Right cardiac atrium (tissue), 5 donors: ENCODE results near the gene RANBP3. TPM values are rescaled to one million over a fixed set of nuclear protein-coding genes. Genes with fewer than 3 reads are reported as not detected.
"Not testable (repeated sequence)": the region's sequence is repeated elsewhere in the genome, so short reads cannot be mapped to it uniquely, and the experiment has no call there.

Source experiments
- ATAC-seq, 2 donors: fragments of 200-7000 bp; cut with Tn5 transposase; one replicate each; pipeline versions ENCODE4 v1.8.0 to v1.9.1; 2020; ENCODE audit warnings: moderate library complexity in 2 of 2, mild to moderate bottlenecking in 1 of 2
- DNase-seq, 3 donors: peaks; one replicate each; pipeline ENCODE4 v3.0.0-alpha.2; 2020
- H3K27ac ChIP-seq: one replicate; pipeline ENCODE4 v1.5.1; 2013; ENCODE audit warnings: mild to moderate bottlenecking, low read length, control low read depth, moderate library complexity
- H3K27me3 ChIP-seq: one replicate; pipeline ENCODE4 v1.6.1; 2013; ENCODE audit not compliant: control insufficient read depth, insufficient read depth
- H3K4me1 ChIP-seq: one replicate; pipeline ENCODE4 v1.6.1; 2013; ENCODE audit warnings: low read length; ENCODE audit not compliant: control insufficient read depth, insufficient read depth
- H3K4me3 ChIP-seq: one replicate; pipeline ENCODE4 v1.5.1; 2013; ENCODE audit warnings: low read length, control low read depth
- H3K9me3 ChIP-seq: one replicate; pipeline ENCODE4 v1.6.1; 2013; ENCODE audit warnings: low read length; ENCODE audit not compliant: control insufficient read depth
- WGBS: extraction: QIAGEN DNeasy Blood & Tissue Kit; methylation state at CpG from one replicate; pipeline ENCODE4 v1.1.7; 2013; 5-methylcytosine and 5-hydroxymethylcytosine counted together
- intact Hi-C, 4 donors: fragments of 100-400 bp; cut with DNase I; formaldehyde crosslinking; loops; one replicate each; pipeline versions ENCODE4 v1.11.0 to v1.14.0; 2022 to 2023
- polyA plus RNA-seq: library from polyadenylated mRNA; stranded (reverse); fragments of 200-250 nt; gene quantifications from one replicate; pipeline ENCODE4 v1.2.3, GENCODE V29; 2013
- total RNA-seq, 4 donors: library from RNA; stranded (reverse); fragmentation: NEBNext Ultra II Directional; extraction: Animal tissue kit (Norgen Biotek cat#: 25700); gene quantifications; one replicate each; pipeline ENCODE4 v1.2.1, GENCODE V29; 2021
- donor health status: healthy with polysubstance abuse.
- donor health status: DM: no; HTN: yes; CAD: no.
- donor health status: DM: no; HTN: no; CAD: no.
- donor health status: DM: no; HTN: yes; CAD: no; lungs with severe emphysema.
- donor health status: DM: yes; HTN: yes; CAD: no.

Gene RANBP3
- total and polyA plus RNA-seq, 5 donors, result 49.6 to 73.8 (median 65.4) TPM

DNA sequence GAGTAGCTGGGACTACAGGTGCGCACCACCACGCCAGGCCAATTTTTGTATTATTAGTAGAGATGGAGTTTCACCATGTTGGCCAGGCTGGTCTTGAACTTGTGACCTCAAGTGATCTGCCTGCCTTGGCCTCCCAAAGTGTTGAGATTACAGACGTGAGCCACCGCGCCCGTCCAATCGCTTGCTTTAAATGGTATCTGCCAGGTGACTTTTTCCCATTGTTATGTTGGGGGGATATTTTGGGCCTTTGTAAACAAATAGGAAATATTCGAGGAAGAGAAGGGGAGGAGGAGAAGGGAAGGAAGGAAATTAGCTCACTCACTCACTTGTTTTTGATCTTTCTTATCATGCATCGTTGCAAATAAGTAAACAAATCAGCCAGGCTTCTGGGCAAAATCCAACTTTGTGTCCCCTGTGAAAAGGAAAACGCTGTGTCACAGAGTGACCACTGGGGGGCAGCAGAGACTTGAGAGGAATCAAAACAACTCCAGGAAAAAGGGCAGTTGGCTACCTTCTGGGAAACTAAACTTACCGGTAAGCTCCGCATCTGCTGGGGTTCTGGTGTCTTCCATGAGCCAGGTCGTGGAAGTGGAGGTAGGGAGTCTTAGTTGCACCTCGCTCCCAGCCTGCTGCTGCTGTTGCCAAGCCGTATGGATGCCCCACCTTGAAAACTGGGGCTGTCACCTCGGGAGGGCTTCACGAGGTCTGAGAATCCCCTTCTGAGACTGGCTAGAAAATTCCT lies 9.3 kb upstream of the RANBP3 start:
- Histone ChIP-seq H3K4me3 (peak overlapping the region; percentile 32), H3K9me3 (no peaks in the 10 kb centered on the region), H3K27ac (no peak overlapping the region), H3K27me3 (no peaks in the 10 kb centered on the region), H3K4me1 (peaks cover 3% of the 10 kb centered on the region)
- intact Hi-C loops, result loop anchor here in 2 of 4 donors (5.0 kb wide), 1 partner anchor 35 kb away; no protein-coding TSS in a partner anchor
- 18% methylated on average over 17 of the region's 17 CpGs for WGBS
- ATAC-seq, result peak; percentile 33 to 54
- DNase-seq, result peak; percentile 70 to 84 (median 80)

DNA sequence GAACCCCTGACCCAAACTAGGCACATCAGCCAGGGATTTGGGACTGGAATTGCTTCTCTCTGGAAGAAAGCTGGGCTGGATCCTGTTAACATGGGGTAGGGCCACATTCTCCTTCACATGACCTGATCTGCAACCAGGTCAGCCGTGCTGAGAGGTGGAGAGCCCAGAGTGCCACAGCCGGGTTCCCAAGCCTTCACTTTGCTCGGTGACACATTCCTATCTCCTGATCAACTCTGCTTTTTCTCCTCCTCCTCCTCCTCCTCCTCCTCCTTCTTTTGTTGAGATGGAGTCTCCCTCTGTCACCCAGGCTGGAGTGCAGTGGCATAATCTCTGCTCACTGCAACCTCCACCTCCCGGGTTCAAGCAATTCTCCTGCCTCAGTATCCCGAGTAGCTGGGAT lies 7.9 kb upstream of the RANBP3 start:
- ATAC-seq, H3K4me1 ChIP-seq, H3K9me3 ChIP-seq, H3K4me3 ChIP-seq, H3K27me3 ChIP-seq, H3K27ac ChIP-seq: not testable (repeated sequence)
- intact Hi-C loops, result loop anchor here in 2 of 4 donors (5.0 kb wide), 1 partner anchor 36 kb away; no protein-coding TSS in a partner anchor
- DNase-seq, result peak in 1 of 3 donors; percentile 1
- WGBS, result 87% methylated on average over 5 of the region's 5 CpGs

DNA sequence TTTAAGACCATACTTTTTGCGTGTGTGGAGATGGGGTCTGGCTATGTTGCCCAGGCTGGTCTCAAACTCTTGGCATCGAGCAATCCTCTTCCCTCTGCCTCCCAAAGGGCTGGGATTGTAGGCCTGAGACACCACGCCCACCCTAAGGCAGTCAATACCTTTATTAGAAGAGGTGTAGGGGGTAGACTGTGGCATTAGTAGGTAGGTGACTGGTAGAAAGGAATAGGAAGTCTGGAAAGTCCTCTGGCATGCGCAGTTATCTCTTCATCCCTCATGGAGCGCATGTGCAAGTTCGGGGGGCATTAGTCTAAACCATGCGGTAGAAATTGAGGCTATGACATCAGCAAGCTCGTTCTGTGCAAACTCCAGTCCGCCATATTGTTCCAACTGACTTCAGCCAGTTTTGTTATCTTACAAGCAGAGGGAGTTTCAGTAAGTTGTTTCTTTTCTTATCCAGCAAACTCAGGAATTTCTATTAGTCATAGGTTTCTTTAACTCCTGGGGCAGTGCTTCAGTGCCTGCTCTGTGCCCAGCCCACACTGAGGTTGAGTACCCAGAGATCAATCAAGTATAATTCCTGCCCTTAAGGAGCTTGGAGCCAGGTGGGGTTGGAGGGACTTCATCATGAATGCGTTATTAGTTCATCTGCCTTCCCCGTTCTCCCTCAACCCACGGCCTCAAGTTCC lies 7.3 kb upstream of the RANBP3 start:
- intact Hi-C loops, result loop anchor here in 2 of 4 donors (5.0 kb wide), 1 partner anchor 37 kb away; no protein-coding TSS in a partner anchor
- DNase-seq (peak in 1 of 3 donors; percentile 4), ATAC-seq (peak in 1 of 2 donors; percentile 55)
- WGBS, result 76% methylated on average over 12 of the region's 12 CpGs
- peaks cover 3% of the 10 kb centered on the region for H3K4me1 ChIP-seq
- no peaks in the 10 kb centered on the region for H3K9me3 ChIP-seq
- H3K4me3 ChIP-seq, result no peak overlapping the region
- H3K27me3 ChIP-seq, result no peaks in the 10 kb centered on the region
- no peak overlapping the region for H3K27ac ChIP-seq

DNA sequence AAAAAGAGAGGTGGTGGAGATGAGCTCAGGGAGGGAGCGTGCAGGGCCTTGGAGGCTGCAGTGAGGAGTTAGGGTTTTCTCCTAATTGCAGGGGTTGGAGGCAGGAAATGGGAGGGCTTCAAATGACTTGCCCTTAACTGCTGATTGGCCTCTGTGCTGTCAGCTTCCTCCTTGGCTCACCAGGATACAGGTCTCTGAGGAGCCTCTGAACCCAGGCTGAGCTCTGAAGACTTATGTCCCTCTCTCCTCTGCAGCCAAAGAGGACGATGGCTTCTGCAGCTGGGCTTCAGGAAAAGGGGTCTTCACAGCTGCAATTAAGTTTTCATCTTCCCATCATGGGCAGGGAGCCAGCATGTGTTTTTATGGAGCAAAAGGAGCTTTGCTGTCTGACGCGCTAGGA lies 6.7 kb upstream of the RANBP3 start:
- no peak for ATAC-seq
- no peaks in the 10 kb centered on the region for H3K27me3 ChIP-seq
- 60% methylated on average over 4 of the region's 4 CpGs for WGBS
- H3K4me3 ChIP-seq, result no peak overlapping the region
- intact Hi-C loops, result no loop called here
- peak in 1 of 3 donors; percentile 5 for DNase-seq
- H3K27ac ChIP-seq, result no peak overlapping the region
- peaks cover 3% of the 10 kb centered on the region for H3K4me1 ChIP-seq
- H3K9me3 ChIP-seq, result no peaks in the 10 kb centered on the region

GRCh38 chr19:5983367-5983955 lies 5.5 kb upstream of the RANBP3 start:
- 56% methylated on average over 14 of the region's 14 CpGs for WGBS

DNA sequence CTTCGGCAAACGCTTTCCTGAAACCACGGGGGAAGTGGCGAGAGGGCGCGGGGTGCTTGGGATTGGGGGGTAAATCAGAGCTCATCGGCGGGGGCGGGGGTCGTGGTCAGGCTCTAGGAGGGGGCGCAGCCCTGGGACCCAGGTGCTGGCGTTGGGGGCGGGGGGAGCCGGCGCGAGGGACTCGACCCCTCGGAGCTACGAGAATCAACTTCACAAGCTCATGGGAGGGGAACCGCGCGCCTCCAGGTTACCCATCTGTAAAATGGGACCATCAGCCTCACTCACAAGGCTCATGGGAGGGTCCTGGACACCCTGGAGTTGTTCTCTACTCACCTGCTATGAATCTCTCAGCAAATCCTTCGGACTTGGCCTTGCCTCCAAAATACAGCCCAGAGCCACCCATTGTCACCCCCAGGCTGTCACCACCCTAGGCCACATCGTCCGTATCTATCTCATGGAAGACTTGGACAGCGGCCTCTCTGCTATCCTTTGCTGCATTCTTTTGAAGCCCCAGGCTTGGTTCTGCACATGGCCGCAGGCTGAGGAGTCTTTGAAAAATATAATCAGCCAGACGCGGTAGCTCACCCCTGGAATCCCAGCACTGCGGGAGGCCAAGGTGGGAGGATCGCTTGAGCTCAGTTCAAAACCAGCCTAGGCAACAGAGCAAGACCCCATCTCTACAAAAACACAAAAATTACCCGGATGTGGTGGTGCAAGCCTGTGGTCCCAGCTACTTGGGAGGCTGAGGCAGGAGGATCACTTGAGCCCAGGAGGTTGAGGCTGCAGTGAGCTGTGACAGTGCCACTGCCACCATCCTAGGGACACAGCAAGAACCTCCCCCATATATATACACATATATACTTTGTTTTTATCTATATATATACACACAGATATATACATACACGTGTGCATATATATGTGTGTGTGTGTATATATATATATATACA lies 939 bp upstream of the RANBP3 start:
- intact Hi-C loops, result no loop called here
- Histone ChIP-seq H3K4me3 (peak overlapping the region; percentile 36), H3K27me3 (no peaks in the 10 kb centered on the region), H3K27ac (peak overlapping the region; percentile 33), H3K4me1 (peaks cover 11% of the 10 kb centered on the region), H3K9me3 (no peaks in the 10 kb centered on the region)
- DNase-seq (peak in 1 of 3 donors; percentile 73), ATAC-seq (peak; percentile 1 to 5)
- WGBS, result 41% methylated on average over 33 of the region's 33 CpGs

More at GRCh38 chr19:5983367-5983955, 5.5 kb upstream of the RANBP3 start:
- H3K4me3 ChIP-seq, result no peak overlapping the region
- H3K4me1 ChIP-seq, result peaks cover 5% of the 10 kb centered on the region
- H3K27ac ChIP-seq, result peak overlapping the region; percentile 18
- ATAC-seq (no peak), DNase-seq (peak in 1 of 3 donors; percentile 33)
- no peaks in the 10 kb centered on the region for H3K9me3 ChIP-seq
- H3K27me3 ChIP-seq, result no peaks in the 10 kb centered on the region
- intact Hi-C loops, result no loop called here

DNA sequence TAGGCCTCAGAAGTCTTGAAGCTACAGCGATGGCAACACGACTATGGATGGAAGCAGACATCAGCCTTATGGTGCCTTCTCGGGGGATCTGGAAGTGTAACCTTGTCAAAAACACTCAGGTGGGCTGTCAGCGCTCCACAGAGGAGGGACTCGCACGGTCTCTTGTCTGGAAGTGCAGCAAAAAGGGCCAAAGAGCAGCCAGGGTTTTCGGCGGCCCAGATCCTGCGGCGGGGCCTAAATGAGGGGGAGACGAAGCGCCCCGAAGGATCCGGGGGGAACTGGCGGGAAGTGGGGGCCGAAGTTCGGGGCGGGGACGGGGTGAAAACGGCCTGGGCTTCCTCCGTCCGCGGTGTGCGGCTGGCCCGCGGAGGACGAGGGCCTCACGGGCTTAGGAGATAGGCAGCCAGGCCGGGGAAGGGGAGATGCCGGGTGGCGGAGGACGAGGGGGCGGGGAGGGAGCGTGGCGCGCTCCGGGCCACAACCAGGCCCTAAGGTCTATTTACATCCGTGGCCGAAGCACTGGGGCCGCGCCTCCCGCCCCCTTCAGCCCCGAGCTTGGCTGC lies 637 bp downstream of the RANBP3 start:
- intact Hi-C loops, result no loop called here
- ATAC-seq, result peak in 1 of 2 donors; percentile 32
- peak in 2 of 3 donors; percentile 61 to 70 for DNase-seq
- Histone ChIP-seq H3K4me1 (peaks cover 12% of the 10 kb centered on the region), H3K4me3 (peak overlapping the region; percentile 93), H3K27me3 (no peaks in the 10 kb centered on the region), H3K9me3 (no peaks in the 10 kb centered on the region), H3K27ac (peak overlapping the region; percentile 74)
- WGBS, result under 1% methylated on average over 43 of the region's 43 CpGs

GRCh38 chr19:5976768-5977167 lies 1.2 kb downstream of the RANBP3 start:
- intact Hi-C loops, result no loop called here
- H3K27ac ChIP-seq, result no peak overlapping the region

DNA sequence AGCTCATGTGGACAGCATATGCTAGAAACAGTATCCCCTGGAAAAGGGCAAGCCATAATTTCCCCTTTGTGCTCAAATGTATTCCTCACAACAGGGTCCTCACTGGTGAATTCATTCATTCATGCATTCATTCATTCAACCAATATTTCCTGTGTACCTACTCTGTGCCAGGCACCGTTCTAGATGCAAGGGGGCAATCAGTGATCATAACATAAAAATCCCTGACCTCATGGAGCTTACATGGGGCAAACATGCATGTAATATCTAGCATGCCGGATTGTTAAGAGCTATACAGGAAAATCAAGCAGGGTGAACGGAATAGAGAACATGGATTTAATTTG lies 2.6 kb downstream of the RANBP3 start:
- Histone ChIP-seq H3K27ac (no peak overlapping the region), H3K9me3 (no peaks in the 10 kb centered on the region), H3K27me3 (no peaks in the 10 kb centered on the region), H3K4me3 (no peak overlapping the region), H3K4me1 (peaks cover 12% of the 10 kb centered on the region)
- no peak for DNase-seq
- intact Hi-C loops, result no loop called here
- WGBS, result 84% methylated on average over 3 of the region's 3 CpGs
- no peak for ATAC-seq

More at GRCh38 chr19:5976768-5977167, 1.2 kb downstream of the RANBP3 start:
- peak in 1 of 3 donors; percentile 12 for DNase-seq
- WGBS, result 52% methylated on average over 8 of the region's 8 CpGs
- Histone ChIP-seq H3K27me3 (no peaks in the 10 kb centered on the region), H3K4me3 (peak overlapping the region; percentile 93), H3K4me1 (peaks cover 12% of the 10 kb centered on the region), H3K9me3 (no peaks in the 10 kb centered on the region)
- no peak for ATAC-seq
